Measurements from ENCODE around the gene TMEM167B. TPM values are rescaled to one million over a fixed set of nuclear protein-coding genes. Genes with fewer than 3 reads are reported as not detected.

Gene TMEM167B
- polyA plus RNA-seq, 1 experiment, result 31.0 TPM

GRCh38 chr1:109069294-109069693, 21.3 kb upstream of the TMEM167B start:
- ChIA-PET CTCF (interaction anchor here (0.6 kb wide), 2 partner anchors 41 to 181 kb away, joined by 3 to 4 read pairs; no protein-coding TSS in a partner anchor), POLR2A (no interaction called here)
- H3K36me3 ChIP-seq (ENCODE audit: control insufficient read depth, insufficient read depth, low read length), result peaks cover 6% of the 10 kb centered on the region

DNA sequence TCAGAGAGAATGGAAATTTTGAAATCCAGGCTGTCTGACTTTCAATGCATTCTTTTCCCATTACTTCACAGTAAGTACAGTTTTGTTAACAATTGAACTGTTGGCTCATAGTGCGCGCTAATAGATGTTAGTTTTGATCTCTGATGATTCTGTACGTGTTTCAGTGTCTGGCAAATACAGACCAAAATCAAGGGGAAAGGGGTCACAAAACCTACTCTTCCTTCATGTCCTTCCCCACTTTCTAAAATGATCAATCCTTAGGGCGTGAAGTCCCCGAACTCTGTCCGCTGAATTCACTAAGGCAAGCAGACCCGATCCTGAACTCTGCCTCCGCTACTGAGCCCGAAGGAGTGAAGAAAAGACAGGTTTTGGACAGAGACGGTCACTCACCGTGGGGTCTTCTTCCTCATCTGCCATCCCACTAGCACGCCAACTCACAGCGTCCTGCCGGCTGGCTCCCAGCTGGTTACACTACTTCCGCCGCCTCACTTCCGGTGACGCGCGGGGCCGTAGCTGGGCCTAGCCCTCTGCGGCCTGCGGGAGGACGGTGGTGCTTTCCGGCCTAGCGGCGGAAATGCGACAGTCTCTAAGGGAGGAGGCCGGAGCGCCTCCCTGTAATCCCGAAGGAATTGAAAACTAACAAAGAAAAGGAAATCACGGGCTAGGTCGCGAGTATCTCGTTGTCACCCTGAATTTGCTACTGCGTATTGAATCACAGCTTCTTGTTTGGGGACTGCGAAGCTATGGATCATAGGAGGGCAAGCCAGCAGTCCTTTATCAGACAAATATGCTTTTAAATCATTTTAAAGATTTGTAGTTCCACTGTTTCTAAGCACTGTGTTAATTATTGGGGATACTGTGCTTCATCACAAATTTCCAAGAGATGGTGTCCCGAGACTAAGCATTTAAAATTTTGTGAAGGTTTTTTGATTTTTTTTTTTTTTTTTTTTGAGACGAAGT, 14.8 kb upstream of the TMEM167B start, which contains the start of gene TAF13:
Gene TAF13, minus strand, starts transcription at position 473 of the 960 bp plus-strand sequence. Its CDS starts 56 bp downstream, at position 417.
- ChIA-PET CTCF (interaction anchor here (0.5 kb wide), 1 partner anchor 49 kb away, joined by 3 read pairs; no protein-coding TSS in a partner anchor), POLR2A (interaction anchor here (0.5 to 0.9 kb wide), 5 partner anchors 14 to 1228 kb away, joined by 3 to 6 read pairs (median 4); partner anchors contain the start of gene TMEM167B)
- TF ChIP-seq, protein P1, sequence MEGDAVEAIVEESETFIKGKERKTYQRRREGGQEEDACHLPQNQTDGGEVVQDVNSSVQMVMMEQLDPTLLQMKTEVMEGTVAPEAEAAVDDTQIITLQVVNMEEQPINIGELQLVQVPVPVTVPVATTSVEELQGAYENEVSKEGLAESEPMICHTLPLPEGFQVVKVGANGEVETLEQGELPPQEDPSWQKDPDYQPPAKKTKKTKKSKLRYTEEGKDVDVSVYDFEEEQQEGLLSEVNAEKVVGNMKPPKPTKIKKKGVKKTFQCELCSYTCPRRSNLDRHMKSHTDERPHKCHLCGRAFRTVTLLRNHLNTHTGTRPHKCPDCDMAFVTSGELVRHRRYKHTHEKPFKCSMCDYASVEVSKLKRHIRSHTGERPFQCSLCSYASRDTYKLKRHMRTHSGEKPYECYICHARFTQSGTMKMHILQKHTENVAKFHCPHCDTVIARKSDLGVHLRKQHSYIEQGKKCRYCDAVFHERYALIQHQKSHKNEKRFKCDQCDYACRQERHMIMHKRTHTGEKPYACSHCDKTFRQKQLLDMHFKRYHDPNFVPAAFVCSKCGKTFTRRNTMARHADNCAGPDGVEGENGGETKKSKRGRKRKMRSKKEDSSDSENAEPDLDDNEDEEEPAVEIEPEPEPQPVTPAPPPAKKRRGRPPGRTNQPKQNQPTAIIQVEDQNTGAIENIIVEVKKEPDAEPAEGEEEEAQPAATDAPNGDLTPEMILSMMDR (IDR thresholded peaks at IDR 0.05; ENCODE audit: insufficient read depth, low read depth, low read length), result peak; percentile 38
- H3K36me3 ChIP-seq (ENCODE audit: control insufficient read depth, insufficient read depth, low read length), result no peaks in the 10 kb centered on the region
- DNase-seq (ENCODE audit: low read depth), result peak; percentile 65
- peak within 1 kb of the TSS; percentile 83 for H3K4me3 ChIP-seq (ENCODE audit: low read depth, low read length)
- no peaks in the 10 kb centered on the region for H3K27me3 ChIP-seq (ENCODE audit: control insufficient read depth, insufficient read depth, low read length)

More at GRCh38 chr1:109069294-109069693, 21.3 kb upstream of the TMEM167B start:
- TF ChIP-seq, protein P1 (IDR thresholded peaks at IDR 0.05; ENCODE audit: insufficient read depth, low read depth, low read length), result no peak
- no peak for DNase-seq (ENCODE audit: low read depth)
- Histone ChIP-seq H3K4me3 (ENCODE audit: low read depth, low read length) (no peak overlapping the region), H3K27me3 (ENCODE audit: control insufficient read depth, insufficient read depth, low read length) (no peaks in the 10 kb centered on the region)

DNA sequence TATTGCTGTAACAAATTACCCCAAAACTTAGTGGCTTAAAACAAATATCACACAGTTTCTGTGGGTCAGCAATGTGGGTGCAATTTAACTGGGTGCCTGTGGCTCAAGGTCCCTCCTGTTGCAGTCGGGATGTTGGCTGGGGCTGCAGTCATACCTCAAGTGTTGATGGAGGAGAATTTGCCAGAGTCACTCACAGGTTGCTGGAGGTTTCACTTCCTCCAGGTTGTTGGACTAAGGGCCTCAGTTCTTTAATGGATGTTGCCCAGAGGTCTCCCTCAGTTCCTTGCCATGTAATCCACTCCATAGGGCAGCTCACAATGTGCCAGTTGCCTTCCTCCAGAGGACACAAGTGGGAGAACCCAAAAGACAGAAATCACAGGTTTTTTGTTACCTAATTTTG, 12.2 kb upstream of the TMEM167B start:
- TF ChIP-seq, protein P1 (IDR thresholded peaks at IDR 0.05; ENCODE audit: insufficient read depth, low read depth, low read length), result no peak
- POLR2A ChIA-PET, result no interaction called here
- no peak overlapping the region for H3K4me3 ChIP-seq (ENCODE audit: low read depth, low read length)
- H3K36me3 ChIP-seq (ENCODE audit: control insufficient read depth, insufficient read depth, low read length), result no peaks in the 10 kb centered on the region
- no peak for DNase-seq (ENCODE audit: low read depth)
- CTCF ChIA-PET, result no interaction called here
- H3K27me3 ChIP-seq (ENCODE audit: control insufficient read depth, insufficient read depth, low read length), result no peaks in the 10 kb centered on the region

- Histone ChIP-seq H3K4me3 (ENCODE audit: low read depth, low read length) (no peak overlapping the region), H3K36me3 (ENCODE audit: control insufficient read depth, insufficient read depth, low read length) (no peaks in the 10 kb centered on the region), H3K27me3 (ENCODE audit: control insufficient read depth, insufficient read depth, low read length) (no peaks in the 10 kb centered on the region)
- DNase-seq (ENCODE audit: low read depth), result no peak
- TF ChIP-seq, protein P1 (IDR thresholded peaks at IDR 0.05; ENCODE audit: insufficient read depth, low read depth, low read length), result no peak
- POLR2A ChIA-PET, result no interaction called here
- CTCF ChIA-PET, result no interaction called here
These were observed 11.3 kb upstream of the TMEM167B start for GRCh38 chr1:109079240-109079622.

GRCh38 chr1:109080441-109081082, 10.0 kb upstream of the TMEM167B start:
- POLR2A ChIA-PET, result no interaction called here

More at GRCh38 chr1:109080441-109081082, 10.0 kb upstream of the TMEM167B start:
- Histone ChIP-seq H3K36me3 (ENCODE audit: control insufficient read depth, insufficient read depth, low read length) (no peaks in the 10 kb centered on the region), H3K4me3 (ENCODE audit: low read depth, low read length) (no peak overlapping the region), H3K27me3 (ENCODE audit: control insufficient read depth, insufficient read depth, low read length) (no peaks in the 10 kb centered on the region)
- CTCF ChIA-PET, result no interaction called here
- TF ChIP-seq, protein P1 (IDR thresholded peaks at IDR 0.05; ENCODE audit: insufficient read depth, low read depth, low read length), result no peak
- DNase-seq (ENCODE audit: low read depth), result no peak

Measured in BJ (cell line).